Measurements from ENCODE around the gene FAAP20.
A peak's percentile ranks its signal among the peaks of the same experiment; 100 is the strongest.

The FAAP20 gene

GRCh38 chr1:2194898-2195673, 514 bp upstream of the FAAP20 start (continued):
- peak; percentile 54 for TF ChIP-seq EGR2 (tag by site-specific recombination; IDR thresholded peaks at IDR 0.05; ENCODE audit: low read depth)
- 0 out of 2 replicates have a peak, but pooled peaks have one; percentile 27 for TF ChIP-seq BCL11B (tag by site-specific recombination; IDR thresholded peaks at IDR 0.05; ENCODE audit: low read depth)
- no peak for TF ChIP-seq ZNF580 (tag by site-specific recombination; IDR thresholded peaks at IDR 0.05)
- 0 out of 2 replicates have a peak, but pooled peaks have one; percentile 12 for TF ChIP-seq ZSCAN30 (tag by site-specific recombination; IDR thresholded peaks at IDR 0.05)
- TF ChIP-seq ZSCAN4 (tag by site-specific recombination; IDR thresholded peaks at IDR 0.05) = no peak
- no peak for TF ChIP-seq ZFP41 (tag by site-specific recombination; IDR thresholded peaks at IDR 0.05; ENCODE audit: borderline replicate concordance)
- TF ChIP-seq ZNF76 (tag by site-specific recombination; IDR thresholded peaks at IDR 0.05; ENCODE audit: borderline replicate concordance, low read depth) = peak; percentile 70; the same call in 1 of the 2 replicates
- peak; percentile 75 for TF ChIP-seq ZNF341 (tag by site-specific recombination; IDR thresholded peaks at IDR 0.05; ENCODE audit: low read depth)
- peak; percentile 9 for TF ChIP-seq WT1 (tag by site-specific recombination; IDR thresholded peaks at IDR 0.05)
- no peak; the same call in 1 of the 2 replicates for TF ChIP-seq PRDM4 (tag by site-specific recombination; IDR thresholded peaks at IDR 0.05)
- no peak for TF ChIP-seq PBX3 (CRISPR knock-in tag; IDR thresholded peaks at IDR 0.05)
- peak; percentile 50; the same call in 1 of the 2 replicates for TF ChIP-seq ZNF394 (tag by site-specific recombination; IDR thresholded peaks at IDR 0.05; ENCODE audit: borderline replicate concordance)
- peak; percentile 54; the same call in 1 of the 2 replicates for TF ChIP-seq ZNF629 (tag by site-specific recombination; IDR thresholded peaks at IDR 0.05)
- peak; percentile 13; the same call in 1 of the 2 replicates for TF ChIP-seq KLF1 (tag by site-specific recombination; IDR thresholded peaks at IDR 0.05)
- peak; percentile 84 for TF ChIP-seq ZNF398 (tag by site-specific recombination; IDR thresholded peaks at IDR 0.05)
- peak; percentile 65 for TF ChIP-seq GLIS1 (tag by site-specific recombination; IDR thresholded peaks at IDR 0.05)
- TF ChIP-seq ZNF600 (tag by site-specific recombination; IDR thresholded peaks at IDR 0.05) = 0 out of 2 replicates have a peak, but pooled peaks have one; percentile 12
- TF ChIP-seq ZNF324 (tag by site-specific recombination; IDR thresholded peaks at IDR 0.05) = peak; percentile 29; the same call in 1 of the 2 replicates
- TF ChIP-seq ZFHX2 (tag by site-specific recombination; conservative IDR thresholded peaks at IDR 0.05) = peak; percentile 75
- no peak for TF ChIP-seq ZNF707 (tag by site-specific recombination; IDR thresholded peaks at IDR 0.05)
- TF ChIP-seq GFI1B (tag by site-specific recombination; IDR thresholded peaks at IDR 0.05) = peak; percentile 1; the same call in 1 of the 2 replicates
- TF ChIP-seq OSR2 (tag by site-specific recombination; IDR thresholded peaks at IDR 0.05) = peak; percentile 50
- no peak for TF ChIP-seq ZSCAN5A (tag by site-specific recombination; IDR thresholded peaks at IDR 0.05)
- TF ChIP-seq ZNF777 (tag by site-specific recombination; IDR thresholded peaks at IDR 0.05; ENCODE audit: borderline replicate concordance) = no peak
- TF ChIP-seq ZNF692 (tag by site-specific recombination; IDR thresholded peaks at IDR 0.05) = peak; percentile 80
- no peak for TF ChIP-seq ZNF843 (tag by site-specific recombination; IDR thresholded peaks at IDR 0.05)
- peak; percentile 51; the same call in 1 of the 2 replicates for TF ChIP-seq ELK4 (IDR thresholded peaks at IDR 0.05; ENCODE audit: borderline replicate concordance, low read depth, low read length)
